ENCODE results near the gene CDK18. TPM values are rescaled to one million over a fixed set of nuclear protein-coding genes. Genes with fewer than 3 reads are reported as not detected.

CDK18 gene
- total RNA-seq, 2 donors from 2014 or later = 0.28 to 0.71 TPM

- no peak overlapping the region for H3K4me3 Mint-ChIP-seq
- ATAC-seq = no peak
Measured at GRCh38 chr1:205516362-205516761, 11.9 kb downstream of the CDK18 start.

GRCh38 chr1:205517288-205517687, 12.8 kb downstream of the CDK18 start:
- Mint-ChIP-seq H3K36me3 (no peaks in the 10 kb centered on the region), H3K4me1 (ENCODE audit: low read depth in 2 of 2) (no peaks in the 10 kb centered on the region), H3K27ac (no peak overlapping the region), H3K4me3 (no peak overlapping the region), H3K9me3 (no peaks in the 10 kb centered on the region), H3K27me3 (no peaks in the 10 kb centered on the region)
- DNase-seq (ENCODE audit: low spot score) (no peak), ATAC-seq (no peak)

More at GRCh38 chr1:205516362-205516761, 11.9 kb downstream of the CDK18 start:
- Mint-ChIP-seq H3K27ac (no peak overlapping the region), H3K36me3 (no peaks in the 10 kb centered on the region), H3K9me3 (no peaks in the 10 kb centered on the region), H3K4me1 (ENCODE audit: low read depth in 2 of 2) (no peaks in the 10 kb centered on the region), H3K27me3 (no peaks in the 10 kb centered on the region)
- no peak for DNase-seq (ENCODE audit: low spot score)

- H3K27ac Mint-ChIP-seq = no peak overlapping the region
- H3K27me3 Mint-ChIP-seq = no peaks in the 10 kb centered on the region
- H3K36me3 Mint-ChIP-seq = no peaks in the 10 kb centered on the region
- H3K9me3 Mint-ChIP-seq = no peaks in the 10 kb centered on the region
- ATAC-seq = no peak
- no peak for DNase-seq (ENCODE audit: low spot score)
- no peaks in the 10 kb centered on the region for H3K4me1 Mint-ChIP-seq (ENCODE audit: low read depth in 2 of 2)
- H3K4me3 Mint-ChIP-seq = no peak overlapping the region
Measured at GRCh38 chr1:205517763-205518162, 13.3 kb downstream of the CDK18 start.

- no peaks in the 10 kb centered on the region for H3K27me3 Mint-ChIP-seq
- no peak overlapping the region for H3K27ac Mint-ChIP-seq
- H3K4me1 Mint-ChIP-seq (ENCODE audit: low read depth in 2 of 2) = no peaks in the 10 kb centered on the region
Measured at GRCh38 chr1:205518661-205519540, 14.4 kb downstream of the CDK18 start.

GRCh38 chr1:205519541-205520131, 15.2 kb downstream of the CDK18 start:
- Mint-ChIP-seq H3K9me3 (no peaks in the 10 kb centered on the region), H3K27me3 (no peaks in the 10 kb centered on the region), H3K27ac (no peak overlapping the region), H3K4me3 (no peak overlapping the region), H3K36me3 (no peaks in the 10 kb centered on the region), H3K4me1 (ENCODE audit: low read depth in 2 of 2) (no peaks in the 10 kb centered on the region)
- DNase-seq (ENCODE audit: low spot score) (no peak), ATAC-seq (no peak)

More at GRCh38 chr1:205518661-205519540, 14.4 kb downstream of the CDK18 start:
- Mint-ChIP-seq H3K36me3 (no peaks in the 10 kb centered on the region), H3K4me3 (no peak overlapping the region), H3K9me3 (no peaks in the 10 kb centered on the region)
- ATAC-seq (no peak), DNase-seq (ENCODE audit: low spot score) (no peak)

GRCh38 chr1:205520709-205521108, 16.2 kb downstream of the CDK18 start:
- no peak for ATAC-seq
- Mint-ChIP-seq H3K9me3 (no peaks in the 10 kb centered on the region), H3K27me3 (no peaks in the 10 kb centered on the region), H3K36me3 (no peaks in the 10 kb centered on the region), H3K4me3 (no peak overlapping the region), H3K27ac (no peak overlapping the region), H3K4me1 (ENCODE audit: low read depth in 2 of 2) (no peaks in the 10 kb centered on the region)
- DNase-seq (ENCODE audit: low spot score) = no peak

GRCh38 chr1:205521686-205522085, 17.2 kb downstream of the CDK18 start:
- no peaks in the 10 kb centered on the region for H3K4me1 Mint-ChIP-seq (ENCODE audit: low read depth in 2 of 2)
- DNase-seq (ENCODE audit: low spot score) (no peak), ATAC-seq (no peak)
- no peaks in the 10 kb centered on the region for H3K36me3 Mint-ChIP-seq
- no peaks in the 10 kb centered on the region for H3K27me3 Mint-ChIP-seq
- H3K4me3 Mint-ChIP-seq = no peak overlapping the region
- no peaks in the 10 kb centered on the region for H3K9me3 Mint-ChIP-seq
- no peak overlapping the region for H3K27ac Mint-ChIP-seq

- Mint-ChIP-seq H3K36me3 (no peaks in the 10 kb centered on the region), H3K4me1 (ENCODE audit: low read depth in 2 of 2) (no peaks in the 10 kb centered on the region), H3K4me3 (no peak overlapping the region), H3K27ac (no peak overlapping the region), H3K27me3 (no peaks in the 10 kb centered on the region), H3K9me3 (no peaks in the 10 kb centered on the region)
- no peak for ATAC-seq
- no peak for DNase-seq (ENCODE audit: low spot score)
Measured at GRCh38 chr1:205522692-205523091, 18.2 kb downstream of the CDK18 start.

GRCh38 chr1:205523261-205523890, 18.9 kb downstream of the CDK18 start:
- H3K27ac Mint-ChIP-seq = no peak overlapping the region
- no peaks in the 10 kb centered on the region for H3K36me3 Mint-ChIP-seq
- no peaks in the 10 kb centered on the region for H3K9me3 Mint-ChIP-seq
- H3K4me1 Mint-ChIP-seq (ENCODE audit: low read depth in 2 of 2) = no peaks in the 10 kb centered on the region
- no peaks in the 10 kb centered on the region for H3K27me3 Mint-ChIP-seq
- ATAC-seq (no peak), DNase-seq (ENCODE audit: low spot score) (no peak)
- no peak overlapping the region for H3K4me3 Mint-ChIP-seq

GRCh38 chr1:205523891-205524793, 19.7 kb downstream of the CDK18 start:
- Mint-ChIP-seq H3K4me3 (no peak overlapping the region), H3K4me1 (ENCODE audit: low read depth in 2 of 2) (no peaks in the 10 kb centered on the region), H3K27ac (no peak overlapping the region), H3K27me3 (no peaks in the 10 kb centered on the region), H3K9me3 (no peaks in the 10 kb centered on the region), H3K36me3 (no peaks in the 10 kb centered on the region)
- ATAC-seq (peak; percentile 48 to 60), DNase-seq (ENCODE audit: low spot score) (peak; percentile 65)

GRCh38 chr1:205524794-205525101, 20.3 kb downstream of the CDK18 start:
- H3K27me3 Mint-ChIP-seq = peaks cover 0 to 3% of the 10 kb centered on the region in 2 donors
- H3K36me3 Mint-ChIP-seq = no peaks in the 10 kb centered on the region
- DNase-seq (ENCODE audit: low spot score) = no peak
- peaks cover 4% of the 10 kb centered on the region in 2 donors for H3K4me1 Mint-ChIP-seq (ENCODE audit: low read depth in 2 of 2)
- no peak overlapping the region for H3K27ac Mint-ChIP-seq
- H3K4me3 Mint-ChIP-seq = no peak overlapping the region
- no peaks in the 10 kb centered on the region for H3K9me3 Mint-ChIP-seq
- no peak for ATAC-seq

- no peaks in the 10 kb centered on the region for H3K9me3 Mint-ChIP-seq
- no peak overlapping the region for H3K4me3 Mint-ChIP-seq
- no peak for DNase-seq (ENCODE audit: low spot score)
- H3K27me3 Mint-ChIP-seq = peaks cover 0 to 3% of the 10 kb centered on the region in 2 donors
- H3K36me3 Mint-ChIP-seq = no peaks in the 10 kb centered on the region
- no peak for ATAC-seq
- peaks cover 4 to 7% of the 10 kb centered on the region in 2 donors for H3K4me1 Mint-ChIP-seq (ENCODE audit: low read depth in 2 of 2)
- no peak overlapping the region for H3K27ac Mint-ChIP-seq
Measured at GRCh38 chr1:205525495-205526285, 21.2 kb downstream of the CDK18 start.

- ATAC-seq = no peak
- no peak overlapping the region for H3K27ac Mint-ChIP-seq
- H3K36me3 Mint-ChIP-seq = no peaks in the 10 kb centered on the region
- no peak overlapping the region for H3K4me3 Mint-ChIP-seq
- peaks cover 0 to 3% of the 10 kb centered on the region in 2 donors for H3K27me3 Mint-ChIP-seq
- no peaks in the 10 kb centered on the region for H3K9me3 Mint-ChIP-seq
- peaks cover 4 to 7% of the 10 kb centered on the region in 2 donors for H3K4me1 Mint-ChIP-seq (ENCODE audit: low read depth in 2 of 2)
- no peak for DNase-seq (ENCODE audit: low spot score)
Measured at GRCh38 chr1:205526431-205526830, 22.0 kb downstream of the CDK18 start.

All from natural killer cell treated with Interleukin-12 subunit alpha and Interleukin-12 subunit beta and Interleukin-15 and Interleukin-18, amount 100 ng/mL, for 72 hours (primary cell).